ENCODE results near the gene BABAM2.

The BABAM2 gene

DNA sequence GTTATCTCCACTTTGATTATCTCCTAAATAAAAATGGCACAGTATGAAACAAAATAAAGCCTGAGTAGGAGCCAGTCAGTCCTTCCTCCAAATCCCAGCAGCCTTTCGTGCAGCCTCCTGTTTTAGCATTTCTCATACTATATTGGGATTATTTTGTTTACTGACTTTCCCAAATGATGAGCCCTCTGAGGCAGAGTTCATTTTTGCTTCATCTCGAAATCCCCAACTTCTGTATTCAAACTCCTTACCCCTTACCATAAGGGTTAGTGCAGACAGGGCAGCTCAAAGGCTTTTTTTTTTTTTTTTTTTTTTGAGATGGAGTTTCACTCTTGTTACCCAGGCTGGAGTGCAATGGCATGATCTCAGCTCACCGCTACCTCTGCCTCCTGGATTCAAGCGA is 388.8 kb downstream of the BABAM2 start:
- DNase-seq (ENCODE audit: low read depth in 2 of 2), result no peak

DNA sequence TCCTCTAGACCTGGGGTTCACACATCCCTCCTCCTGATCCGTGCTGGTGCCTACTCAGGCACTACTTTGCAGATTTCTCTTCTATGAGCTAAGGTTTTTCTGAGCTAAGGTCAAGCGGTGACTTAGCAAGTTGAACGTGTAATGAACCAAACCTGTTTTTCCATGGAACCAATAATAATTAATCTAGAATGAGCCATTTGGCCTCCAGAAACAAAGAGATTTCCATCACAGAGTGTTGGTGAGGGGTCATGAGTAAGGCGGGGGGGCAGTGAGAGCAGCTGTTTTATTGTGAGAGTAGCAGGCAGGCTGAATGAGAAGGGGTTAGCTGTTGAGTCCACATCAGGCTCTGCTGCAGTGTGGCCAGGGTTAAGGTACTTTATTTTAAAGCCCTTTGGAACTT is 390.1 kb downstream of the BABAM2 start:
- no peak for DNase-seq (ENCODE audit: low read depth in 2 of 2)

DNA sequence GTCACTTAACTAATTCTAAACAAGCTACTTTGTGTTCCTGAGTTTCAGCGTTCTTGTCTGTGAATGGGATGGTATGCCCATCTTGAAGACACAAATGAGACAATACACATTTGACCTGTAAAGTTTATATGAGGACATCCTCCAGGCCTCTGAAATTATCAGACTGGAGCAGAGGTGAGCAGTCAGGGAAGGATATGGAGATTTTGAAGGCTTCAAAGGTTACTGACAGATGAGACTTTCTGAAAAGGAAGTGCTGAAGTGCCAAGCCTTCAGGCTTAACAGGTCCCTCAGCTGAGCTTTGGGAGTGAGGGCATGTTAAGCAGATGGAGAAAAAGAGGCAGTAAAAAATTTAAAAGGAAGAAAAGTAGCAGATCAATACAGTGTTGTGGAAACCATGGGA is 391.2 kb downstream of the BABAM2 start:
- no peak for DNase-seq (ENCODE audit: low read depth in 2 of 2)

DNA sequence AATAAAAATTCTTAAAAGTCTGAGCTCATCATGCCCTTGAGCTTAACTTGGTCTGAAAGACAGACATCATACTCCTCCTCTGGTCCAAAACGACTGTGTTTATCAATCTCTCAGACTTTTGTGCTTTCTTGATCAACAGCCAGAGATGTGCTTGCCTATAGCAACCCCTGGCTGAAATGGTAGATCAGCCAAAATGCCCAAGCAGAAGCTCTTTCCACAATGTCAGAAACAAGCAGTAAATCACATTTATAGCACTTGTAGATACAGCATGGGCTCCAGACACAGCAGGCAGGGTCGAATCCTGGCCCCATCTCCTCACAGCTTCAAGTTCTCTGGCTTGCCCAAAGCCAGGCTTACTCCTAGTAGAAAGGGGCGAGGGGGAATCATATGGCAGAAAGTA is 391.7 kb downstream of the BABAM2 start:
- DNase-seq (ENCODE audit: low read depth in 2 of 2), result no peak

DNA sequence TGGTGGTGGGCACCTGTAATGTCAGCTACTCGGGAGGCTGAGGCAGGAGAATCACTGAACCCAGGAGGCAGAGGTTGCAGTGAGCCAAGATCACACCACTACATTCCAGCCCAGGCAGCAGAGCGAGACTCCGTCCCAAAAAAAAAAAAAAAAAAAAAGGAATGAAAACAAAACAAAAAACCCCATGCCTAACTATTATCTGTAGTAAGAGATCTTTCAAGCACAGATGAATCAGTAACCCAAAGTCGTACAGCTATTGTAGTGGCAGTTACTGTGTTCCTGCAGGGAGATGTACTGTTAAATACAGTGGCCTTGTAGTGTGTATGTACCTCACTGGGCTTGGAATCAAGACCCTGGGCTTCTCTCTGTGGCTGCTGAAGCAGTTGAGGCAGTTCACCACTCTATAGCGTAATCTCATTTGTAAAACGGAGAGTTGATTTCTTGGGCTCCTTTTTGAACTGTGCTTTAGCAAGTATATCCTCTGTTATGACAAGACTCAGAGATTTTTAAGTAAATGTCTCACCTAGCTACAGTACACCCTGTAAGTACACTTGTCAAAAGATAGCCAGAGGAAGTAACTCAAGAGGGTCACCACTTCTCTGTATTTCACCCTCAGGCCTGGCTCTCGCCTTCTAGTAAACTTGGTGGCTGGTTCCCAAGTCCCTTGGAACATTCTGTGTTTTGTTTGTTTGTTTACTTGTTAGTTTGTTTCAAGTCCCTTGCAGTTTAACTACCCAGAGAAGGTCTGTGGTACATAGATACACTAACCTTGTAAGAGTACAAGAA is 392.5 kb downstream of the BABAM2 start:
- no peak for DNase-seq (ENCODE audit: low read depth in 2 of 2)

DNA sequence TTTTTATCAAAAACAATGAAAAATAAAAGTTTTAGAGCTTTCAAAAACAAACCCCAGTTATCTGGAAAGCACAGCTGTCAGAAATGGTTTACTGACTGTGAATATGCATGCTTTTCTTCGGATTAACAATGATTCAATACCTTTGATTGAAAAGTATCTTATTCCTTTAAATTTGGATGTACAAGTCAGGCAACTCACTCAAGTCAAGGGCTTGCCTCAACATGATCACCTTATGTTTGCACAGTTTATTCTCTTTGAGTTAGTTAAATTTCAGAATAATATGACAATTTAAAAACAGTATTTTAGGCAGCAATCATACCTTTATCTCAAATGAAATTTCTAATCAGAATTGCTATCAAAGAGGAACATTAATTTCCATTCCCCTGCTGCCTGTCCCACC is 393.3 kb downstream of the BABAM2 start:
- DNase-seq (ENCODE audit: low read depth in 2 of 2), result no peak

DNA sequence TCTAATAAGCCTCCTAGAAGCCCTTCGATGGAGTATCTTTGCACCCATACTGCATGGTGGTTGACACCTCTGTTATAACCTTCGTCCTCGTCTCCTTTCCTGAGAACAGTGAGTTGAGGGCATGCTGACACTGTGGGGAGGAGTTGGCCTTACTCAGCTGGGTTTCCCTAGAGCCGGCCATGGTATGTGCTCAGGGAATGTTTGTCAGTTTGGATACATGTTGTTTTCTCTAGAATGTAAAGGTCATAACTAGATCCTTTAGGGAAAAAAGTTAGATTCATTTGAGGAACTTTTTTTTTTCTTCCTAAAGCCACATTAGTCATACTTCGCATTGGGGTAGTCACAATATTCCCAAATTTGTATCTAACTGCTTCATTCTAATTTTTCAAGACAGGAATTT is 396.1 kb downstream of the BABAM2 start:
- DNase-seq (ENCODE audit: low read depth in 2 of 2), result no peak

DNA sequence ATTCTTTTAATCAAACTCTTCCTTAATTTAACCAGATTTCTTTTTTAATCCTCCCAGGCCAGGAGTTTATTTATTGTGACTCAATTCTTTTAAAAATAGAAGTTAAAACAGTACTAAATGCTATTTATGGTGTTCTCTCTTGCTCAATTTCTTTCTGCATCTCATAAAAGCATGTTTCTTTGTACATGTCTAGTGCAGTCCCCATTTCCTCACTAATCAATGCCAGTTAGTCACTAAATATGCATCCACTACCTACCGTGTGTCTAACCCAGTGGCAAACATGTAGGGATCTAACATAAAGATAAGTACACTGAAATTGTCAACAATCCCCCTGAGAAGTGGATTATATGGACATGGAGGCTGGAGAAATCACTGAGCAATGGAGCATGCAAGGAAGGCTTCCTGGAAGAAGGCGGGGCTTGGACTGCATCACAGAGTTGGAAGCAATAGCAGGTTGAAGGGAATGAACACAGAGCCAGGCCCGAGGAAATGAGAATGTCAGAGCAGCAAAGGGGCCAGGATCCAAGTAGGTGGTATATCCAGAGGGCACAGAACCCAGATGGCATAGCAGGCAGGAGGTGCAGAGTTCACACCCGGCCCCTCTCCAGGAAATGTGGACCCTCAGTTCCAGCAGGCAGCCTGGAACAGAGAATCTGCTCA is 396.9 kb downstream of the BABAM2 start:
- no peak for DNase-seq (ENCODE audit: low read depth in 2 of 2)

DNA sequence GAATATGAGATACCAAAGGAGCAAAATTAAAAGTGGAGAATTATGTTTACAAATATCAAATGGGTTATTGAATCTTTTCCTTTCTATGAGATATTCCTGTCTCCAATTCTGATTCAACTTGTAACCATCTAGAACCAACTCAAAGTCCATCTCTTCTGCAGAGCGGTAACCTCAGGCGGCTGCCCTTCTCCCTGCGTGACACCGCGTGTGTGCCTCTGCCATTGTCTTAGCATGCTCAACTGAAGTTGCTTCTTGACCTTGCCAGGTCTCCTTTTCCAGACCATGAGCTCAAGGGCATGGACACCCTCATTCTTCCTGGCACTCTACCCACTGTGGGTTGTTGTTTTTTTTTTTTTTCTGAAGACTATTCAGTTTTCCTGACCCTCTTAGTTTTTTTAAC is 398.1 kb downstream of the BABAM2 start:
- no peak for DNase-seq (ENCODE audit: low read depth in 2 of 2)

DNA sequence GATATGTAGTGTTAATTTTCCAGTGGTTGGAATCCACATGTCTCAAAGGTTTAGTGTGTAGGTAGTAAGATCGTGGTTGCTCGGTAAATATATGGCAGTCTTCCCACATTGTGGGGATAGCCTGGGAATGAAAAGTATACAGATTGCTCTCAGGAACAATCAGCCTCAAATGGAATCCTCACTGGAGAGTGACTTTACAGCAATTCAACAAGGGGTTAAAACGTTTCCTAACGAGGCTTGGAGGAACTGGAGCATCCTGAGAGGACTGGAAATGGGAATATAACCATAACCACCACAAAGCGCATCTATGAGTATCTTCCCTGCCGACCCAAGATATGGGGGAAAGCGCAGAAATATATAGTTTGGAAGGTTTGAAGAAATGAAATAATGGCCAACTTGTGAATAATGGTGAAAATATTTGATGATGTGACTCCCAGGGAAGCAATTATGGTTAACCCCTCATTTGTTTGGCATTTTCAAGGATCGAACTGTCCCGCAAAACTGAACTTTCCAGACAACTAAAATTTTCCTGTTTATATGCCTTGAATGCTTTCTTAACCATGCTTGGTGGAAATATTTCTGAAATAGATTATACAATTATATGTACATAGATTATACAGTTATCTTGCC is 401.4 kb downstream of the BABAM2 start:
- no peak for DNase-seq (ENCODE audit: low read depth in 2 of 2)

DNA sequence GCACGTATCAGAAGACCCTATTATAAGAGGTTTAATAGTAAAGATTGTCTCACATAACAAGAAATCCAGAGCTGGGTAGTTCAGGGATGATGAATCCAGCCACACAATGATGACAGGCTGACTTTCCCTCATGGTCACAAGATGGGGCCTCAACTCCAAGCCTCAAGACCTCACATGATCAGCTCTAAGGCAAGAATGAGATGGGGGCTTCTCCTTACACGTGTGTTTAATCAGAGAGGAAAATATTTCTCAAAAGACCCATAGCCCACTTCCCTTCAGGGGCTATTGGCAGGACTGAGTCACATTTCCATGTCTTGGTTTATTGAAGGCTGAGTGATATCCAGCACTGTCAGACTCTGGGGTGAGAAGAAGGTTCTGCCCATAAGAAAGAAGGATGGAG is 402.0 kb downstream of the BABAM2 start:
- DNase-seq (ENCODE audit: low read depth in 2 of 2), result no peak

DNA sequence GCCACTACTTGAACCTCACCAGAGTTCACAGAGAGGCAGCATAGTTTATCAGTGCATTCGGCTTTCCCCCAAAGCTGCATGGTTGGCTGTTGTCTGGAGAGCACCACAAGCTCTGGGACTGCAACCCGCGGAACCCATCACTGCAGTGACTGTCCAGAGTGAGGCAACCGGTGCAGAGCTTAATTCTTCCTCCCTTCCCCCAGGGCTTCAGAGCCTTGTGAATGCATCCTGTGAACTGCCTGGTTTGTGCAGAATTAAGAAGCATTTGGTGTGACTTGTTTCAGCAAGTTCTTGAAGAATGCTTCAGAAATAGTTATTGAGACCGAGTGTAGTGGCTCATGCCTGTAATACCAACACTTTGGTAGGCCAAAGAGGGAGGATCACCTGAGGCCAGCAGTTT is 402.9 kb downstream of the BABAM2 start:
- DNase-seq (ENCODE audit: low read depth in 2 of 2), result no peak

DNA sequence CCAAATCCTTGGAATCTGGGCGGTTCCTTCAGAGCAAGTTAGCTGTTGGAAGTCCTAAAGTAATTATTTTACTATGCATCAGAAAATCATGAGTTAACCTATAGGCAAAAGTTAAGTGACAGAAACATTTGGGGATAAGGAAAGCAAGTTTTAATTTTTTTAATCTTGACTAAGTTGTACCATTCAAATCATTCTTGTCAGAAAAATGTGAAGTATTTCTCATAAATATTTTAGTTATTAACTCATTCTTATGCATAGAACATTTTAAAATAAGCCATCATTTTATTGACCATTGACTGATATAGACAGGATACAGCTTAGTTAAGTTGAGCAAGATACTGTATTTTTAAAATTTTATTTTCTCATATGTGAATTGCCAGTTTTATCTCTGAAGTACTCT is 403.9 kb downstream of the BABAM2 start:
- no peak for DNase-seq (ENCODE audit: low read depth in 2 of 2)

DNA sequence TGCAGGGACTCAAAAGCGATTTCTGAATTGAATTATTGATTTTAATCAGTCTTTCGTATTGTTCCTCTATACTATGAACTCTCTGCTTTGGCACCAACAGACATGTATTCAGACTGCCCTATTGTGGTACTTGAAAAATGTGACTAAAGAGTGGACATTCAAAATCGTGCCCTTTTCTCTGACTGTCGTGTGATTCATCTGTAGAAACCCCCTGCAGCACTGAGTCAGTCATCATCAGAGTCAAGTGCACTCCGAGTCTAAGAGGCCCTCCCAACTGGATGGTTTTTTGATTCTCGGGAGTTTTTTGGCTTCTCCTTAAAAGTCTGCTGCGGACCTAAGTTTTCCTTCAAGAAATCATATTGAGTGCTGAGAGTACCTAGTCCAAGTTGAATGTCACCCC is 405.7 kb downstream of the BABAM2 start:
- DNase-seq (ENCODE audit: low read depth in 2 of 2), result no peak

DNA sequence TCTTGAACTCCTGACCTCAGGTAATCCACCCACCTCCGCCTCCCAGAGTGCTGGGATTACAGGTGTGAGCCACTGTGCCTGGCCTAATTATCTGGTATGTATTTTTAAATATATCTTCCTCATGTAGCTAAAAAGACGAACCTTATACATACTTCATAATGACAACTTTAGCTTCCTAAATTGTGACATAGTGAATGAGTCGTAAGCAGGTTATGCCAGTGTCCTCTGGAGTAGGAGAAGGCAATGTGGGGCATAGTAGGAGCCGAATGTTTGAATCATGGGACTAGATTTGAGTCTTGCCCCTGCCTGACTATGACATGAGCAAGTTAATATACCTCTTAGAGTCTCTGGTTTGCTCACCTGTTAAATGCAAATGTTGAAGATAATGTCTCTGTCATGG is 406.4 kb downstream of the BABAM2 start:
- no peak for DNase-seq (ENCODE audit: low read depth in 2 of 2)

DNA sequence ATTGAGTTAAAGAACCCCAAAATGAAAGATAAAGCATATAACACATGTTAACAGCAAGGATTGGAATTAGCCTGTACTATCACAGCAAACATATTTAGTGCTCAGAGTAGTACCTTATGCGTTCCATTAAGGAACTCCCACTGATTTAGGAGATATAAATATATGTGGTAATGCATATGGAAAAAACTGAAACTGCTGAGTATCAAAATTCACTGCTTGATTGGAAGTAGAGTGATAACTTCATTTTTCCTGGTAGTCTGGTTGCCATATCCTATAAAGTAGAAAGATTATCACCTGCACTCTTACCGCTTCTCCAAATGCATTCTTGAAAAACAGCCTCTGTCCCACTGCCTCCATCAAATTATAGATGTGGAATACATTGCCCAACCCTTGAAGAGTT is 407.0 kb downstream of the BABAM2 start:
- no peak for DNase-seq (ENCODE audit: low read depth in 2 of 2)

DNA sequence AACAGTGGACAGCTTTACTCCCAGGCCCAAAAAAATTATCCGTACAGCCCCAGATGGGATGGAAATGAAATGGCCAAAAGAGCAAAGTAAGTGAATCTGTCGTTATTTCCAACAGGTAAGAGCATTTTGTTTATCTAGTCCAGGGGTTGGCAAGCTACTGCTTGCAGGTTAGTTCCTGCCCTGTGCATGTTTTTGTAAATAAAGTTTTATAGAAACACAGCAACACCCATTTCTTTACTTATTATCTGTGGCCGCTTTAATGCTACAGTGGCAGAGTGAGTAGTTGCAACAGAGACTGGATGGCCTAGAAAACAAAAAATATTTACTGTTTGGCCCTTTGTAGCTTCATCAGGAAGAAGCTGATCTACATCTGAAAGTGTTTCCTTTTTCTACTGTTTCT is 407.9 kb downstream of the BABAM2 start:
- DNase-seq (ENCODE audit: low read depth in 2 of 2), result no peak

DNA sequence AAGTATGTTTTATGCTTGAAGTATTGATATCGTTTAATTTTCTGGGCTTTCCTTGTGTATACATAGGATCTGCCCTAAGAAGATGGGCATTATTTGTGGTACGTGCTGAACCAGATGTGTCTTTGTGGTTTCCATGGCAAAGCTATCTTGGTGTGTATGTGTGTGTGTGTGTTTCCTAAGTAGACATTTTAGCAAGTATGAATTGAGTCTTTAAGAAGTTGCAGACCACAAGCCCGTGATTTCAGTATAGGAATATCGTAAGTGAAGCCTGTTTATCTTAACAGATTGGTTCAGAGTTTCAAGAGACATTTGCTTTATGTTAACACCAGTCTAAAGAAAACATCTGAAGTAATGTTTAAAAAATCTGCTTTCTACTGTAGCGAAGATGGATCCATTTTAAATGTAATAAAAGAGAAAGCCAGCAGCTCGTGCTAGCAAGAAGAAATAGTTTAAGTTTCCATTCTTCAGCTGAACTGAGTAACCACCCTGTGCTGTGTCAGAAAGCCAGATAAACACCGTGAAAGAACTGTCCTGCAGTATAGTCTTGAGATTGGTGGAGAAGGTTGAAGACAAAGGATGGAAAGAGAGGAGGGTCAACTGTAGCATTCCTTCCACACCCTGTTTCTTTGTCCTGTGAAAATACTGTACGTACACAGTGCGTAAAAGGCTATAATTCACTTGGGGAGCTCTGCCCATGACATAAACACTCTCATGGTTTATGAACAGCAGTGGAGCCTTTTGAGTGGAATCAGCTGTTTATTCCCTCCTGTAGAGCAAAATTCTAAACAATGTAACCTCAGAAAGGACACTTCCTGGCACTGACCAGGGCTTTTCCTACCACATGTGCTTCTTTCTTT is 410.2 kb downstream of the BABAM2 start:
- no peak for DNase-seq (ENCODE audit: low read depth in 2 of 2)

DNA sequence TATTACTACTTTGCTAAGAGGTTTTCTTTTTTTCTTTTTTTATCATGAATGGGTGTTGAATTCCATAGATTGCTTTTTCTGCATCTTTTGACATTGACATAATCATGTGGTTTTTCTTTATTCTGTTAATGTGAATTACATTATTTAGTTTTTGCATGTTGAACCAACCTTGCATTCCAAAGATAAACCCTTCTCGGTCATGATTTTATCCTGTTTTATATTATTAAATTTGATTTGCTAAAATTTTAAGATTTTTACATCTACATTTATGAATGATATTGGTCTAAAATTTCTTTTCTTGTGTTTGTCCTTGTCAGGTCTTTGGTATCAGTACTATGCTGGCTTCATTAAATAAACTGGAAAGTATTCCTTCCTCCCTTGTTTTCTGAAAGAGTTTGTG is 414.7 kb downstream of the BABAM2 start:
- DNase-seq (ENCODE audit: low read depth in 2 of 2), result no peak

DNA sequence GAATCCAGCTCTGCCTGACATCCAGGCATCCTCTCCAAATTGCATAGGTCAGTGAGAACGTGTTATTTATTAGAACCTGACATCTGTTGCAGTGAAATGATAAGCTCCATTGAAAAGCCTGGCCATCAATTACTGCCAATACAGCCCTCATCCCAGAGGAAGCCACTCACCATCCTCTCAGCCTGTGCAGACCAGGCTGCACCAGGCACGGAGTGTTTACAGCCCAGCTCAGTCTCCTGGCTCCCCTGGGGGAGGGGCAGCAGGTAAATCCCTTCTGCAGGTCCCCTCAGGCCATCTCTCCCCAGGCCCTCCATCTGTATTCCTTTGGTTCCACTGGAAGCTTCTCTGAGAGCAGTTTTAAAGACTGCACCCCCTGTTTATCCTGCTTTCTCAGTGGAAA is 419.6 kb downstream of the BABAM2 start:
- DNase-seq (ENCODE audit: low read depth in 2 of 2), result no peak

DNA sequence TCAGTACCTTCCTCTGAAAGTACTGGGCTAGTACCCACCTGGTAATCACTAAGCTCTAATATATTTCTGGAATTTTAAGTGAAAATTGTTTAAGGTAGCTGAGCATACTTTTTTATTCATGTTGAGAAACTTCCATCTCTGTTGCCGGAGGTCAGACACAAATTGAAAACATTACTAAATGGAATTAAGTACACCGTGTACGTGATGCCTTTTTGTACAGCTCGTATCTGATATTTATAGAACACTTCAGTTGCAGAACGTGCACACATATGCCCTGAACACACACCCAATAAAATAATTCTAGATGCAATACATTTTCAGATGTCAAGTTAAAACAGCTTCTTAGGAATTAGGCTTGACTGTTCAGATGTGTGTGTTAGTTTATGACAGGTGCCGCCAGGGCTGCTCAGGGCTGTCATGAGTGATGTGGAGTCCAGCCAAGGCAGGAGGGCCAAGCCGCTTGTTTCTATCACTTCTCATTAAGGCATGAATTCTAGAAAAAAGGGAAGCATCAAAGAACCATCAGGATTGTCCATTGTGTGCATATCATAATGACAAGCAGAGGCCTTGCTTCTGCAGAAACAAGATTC is 421.2 kb downstream of the BABAM2 start:
- DNase-seq (ENCODE audit: low read depth in 2 of 2), result no peak

All from stimulated activated CD4-positive, alpha-beta T cell treated with anti-CD3 and anti-CD28 coated beads, Interleukin-15, amount 100 ng/mL, for 48 hours (primary cell).